ENCODE data around the gene ZBTB34. TPM values are rescaled to one million over a fixed set of nuclear protein-coding genes. Genes with fewer than 3 reads are reported as not detected.
A peak's percentile ranks its signal among the peaks of the same experiment; 100 is the strongest.

The ZBTB34 gene
- total RNA-seq, 1 experiment from 2014 or later = 15.8 TPM

DNA sequence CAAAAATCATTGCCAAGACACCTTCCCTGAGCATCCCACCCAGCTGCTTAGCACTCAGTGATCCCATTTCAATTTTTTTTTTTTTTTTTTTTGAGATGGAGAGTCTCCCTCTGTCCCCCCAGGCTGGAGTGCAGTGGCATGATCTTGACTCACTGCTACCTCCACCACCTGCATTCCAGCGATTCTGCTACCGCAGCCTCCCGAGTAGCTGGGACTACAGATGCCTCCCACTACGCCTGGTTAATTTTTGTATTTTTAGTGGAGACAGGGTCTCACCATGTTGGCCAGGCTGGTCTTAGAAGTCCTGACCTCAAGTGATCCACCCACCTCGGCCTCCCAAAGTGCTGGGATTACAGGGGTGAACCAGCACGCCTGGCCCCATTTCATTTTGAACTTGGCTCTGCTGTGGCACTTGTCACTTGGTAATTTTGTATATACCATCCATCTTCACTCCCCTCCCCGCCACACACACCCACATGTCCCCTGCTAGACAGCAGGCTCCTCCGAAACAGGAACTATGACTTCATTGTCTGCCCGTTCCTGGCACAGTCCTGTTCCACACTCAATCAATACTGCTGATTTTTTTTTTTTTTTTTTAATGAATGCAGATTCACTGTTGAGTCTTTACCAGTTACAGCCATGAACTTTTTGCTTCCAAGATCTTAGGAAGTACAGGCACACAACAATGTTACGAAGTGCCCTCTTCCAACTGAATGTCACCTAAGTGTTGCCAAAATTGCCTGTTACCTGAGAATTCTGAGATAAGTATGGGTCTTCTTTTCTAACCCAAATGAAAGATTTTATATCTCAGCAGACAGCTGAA, 17.3 kb upstream of the ZBTB34 start:
- Histone ChIP-seq H3K9ac (ENCODE audit: extremely low read depth, insufficient read length, low read length) (no peak overlapping the region), H2BK20ac (ENCODE audit: low read depth, low read length, poor library complexity, severe bottlenecking) (no peak overlapping the region), H3K4ac (ENCODE audit: low read depth, low read length) (no peak overlapping the region), H2AK5ac (ENCODE audit: insufficient read length, low read length) (no peak overlapping the region), H3K23me2 (ENCODE audit: insufficient read length, low read depth, low read length, poor library complexity, severe bottlenecking) (no peaks in the 10 kb centered on the region), H2BK120ac (ENCODE audit: low read depth, low read length, poor library complexity, severe bottlenecking) (no peak overlapping the region), H3K9me3 (ENCODE audit: control insufficient read depth, low read depth, low read length) (no peaks in the 10 kb centered on the region), H3K27ac (ENCODE audit: insufficient read length, low read depth, low read length) (no peak overlapping the region), H4K5ac (ENCODE audit: insufficient read length, low read depth, low read length) (no peak overlapping the region), H3K14ac (ENCODE audit: insufficient read depth, low read length) (no peak overlapping the region), H3K79me1 (ENCODE audit: insufficient read depth, low read depth, low read length, poor library complexity, severe bottlenecking) (no peaks in the 10 kb centered on the region), H3K23ac (ENCODE audit: insufficient read length, low read depth, low read length) (no peak overlapping the region), H2BK5ac (ENCODE audit: insufficient read length, low read length) (no peak overlapping the region), H4K91ac (ENCODE audit: insufficient read length, low read depth, low read length) (no peak overlapping the region), H3K56ac (ENCODE audit: insufficient read length, low read depth, low read length) (no peak overlapping the region), H3K4me1 (ENCODE audit: insufficient read depth, low read length) (no peaks in the 10 kb centered on the region), H4K8ac (replicated peaks; ENCODE audit: insufficient read length, low read depth, low read length) (no peak overlapping the region), H3K27me3 (ENCODE audit: insufficient read depth, low read length) (no peaks in the 10 kb centered on the region), H3T11ph (ENCODE audit: low read length) (no peak overlapping the region), H4K20me1 (ENCODE audit: control insufficient read depth, insufficient read depth, insufficient read length) (no peaks in the 10 kb centered on the region), H2BK12ac (ENCODE audit: insufficient read length, low read depth, low read length) (no peak overlapping the region), H3K79me2 (ENCODE audit: insufficient read depth, low read length) (no peaks in the 10 kb centered on the region), H2BK15ac (ENCODE audit: low read depth, low read length) (no peak overlapping the region), H3K4me2 (ENCODE audit: insufficient read depth, insufficient read length, low read length) (no peak overlapping the region), H3K18ac (ENCODE audit: insufficient read length, low read depth, low read length) (no peak overlapping the region), H2AFZ (ENCODE audit: low read length) (no peak overlapping the region)
- 0 out of 7 replicates have a peak overlapping the region, but pooled peaks of 1 of the 3 experiments have one; percentile 40 for H3K27ac Mint-ChIP-seq
- TF ChIP-seq, protein P1, sequence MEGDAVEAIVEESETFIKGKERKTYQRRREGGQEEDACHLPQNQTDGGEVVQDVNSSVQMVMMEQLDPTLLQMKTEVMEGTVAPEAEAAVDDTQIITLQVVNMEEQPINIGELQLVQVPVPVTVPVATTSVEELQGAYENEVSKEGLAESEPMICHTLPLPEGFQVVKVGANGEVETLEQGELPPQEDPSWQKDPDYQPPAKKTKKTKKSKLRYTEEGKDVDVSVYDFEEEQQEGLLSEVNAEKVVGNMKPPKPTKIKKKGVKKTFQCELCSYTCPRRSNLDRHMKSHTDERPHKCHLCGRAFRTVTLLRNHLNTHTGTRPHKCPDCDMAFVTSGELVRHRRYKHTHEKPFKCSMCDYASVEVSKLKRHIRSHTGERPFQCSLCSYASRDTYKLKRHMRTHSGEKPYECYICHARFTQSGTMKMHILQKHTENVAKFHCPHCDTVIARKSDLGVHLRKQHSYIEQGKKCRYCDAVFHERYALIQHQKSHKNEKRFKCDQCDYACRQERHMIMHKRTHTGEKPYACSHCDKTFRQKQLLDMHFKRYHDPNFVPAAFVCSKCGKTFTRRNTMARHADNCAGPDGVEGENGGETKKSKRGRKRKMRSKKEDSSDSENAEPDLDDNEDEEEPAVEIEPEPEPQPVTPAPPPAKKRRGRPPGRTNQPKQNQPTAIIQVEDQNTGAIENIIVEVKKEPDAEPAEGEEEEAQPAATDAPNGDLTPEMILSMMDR (conservative IDR thresholded peaks at IDR 0.05) = no peak
- WGBS (ENCODE audit: extremely low coverage, insufficient read length, low lambda C conversion rate) = no CpG with 5 or more reads among the region's 10 CpGs
- no peaks in the 10 kb centered on the region for H3K9me3 Mint-ChIP-seq
- no peak overlapping the region for H3K4me3 Mint-ChIP-seq
- H3K36me3 Mint-ChIP-seq (ENCODE audit: insufficient read depth in 1 of 3, low read depth in 3 of 3) = peaks cover 0 to 2% (median 0%) of the 10 kb centered on the region in 3 experiments; a peak in 2 of 7 replicates
- DNase-seq = no peak
- H3K27me3 Mint-ChIP-seq (ENCODE audit: low read depth) = peaks cover 3% of the 10 kb centered on the region
- no peaks in the 10 kb centered on the region; a peak in 1 of 4 replicates for H3K4me1 Mint-ChIP-seq
